K562 (cell line): ENCODE data around the gene VWDE. TPM values are rescaled to one million over a fixed set of nuclear protein-coding genes. Genes with fewer than 3 reads are reported as not detected.

Source experiments
- ARHGAP35 ChIP-seq: fragments of 450-650 bp; IDR thresholded peaks from 2 replicates; pipeline ENCODE4 v1.6.1; 2018; ENCODE audit not compliant: partially characterized antibody
- BACH1 ChIP-seq: fragments of 200-800 bp; sonication (Bioruptor generic); IDR thresholded peaks from 2 replicates; pipeline ENCODE4 v1.6.1; 2016; ENCODE audit warnings: missing genetic modification characterization, missing compliant biosample characterization
- BRD9 ChIP-seq: fragments of 450-650 bp; IDR thresholded peaks from 2 replicates; pipeline ENCODE4 v1.6.1; 2018; ENCODE audit warnings: low read depth; ENCODE audit not compliant: partially characterized antibody
- C11orf30 ChIP-seq: fragments of 450-650 bp; IDR thresholded peaks from 2 replicates; pipeline ENCODE4 v1.6.1; 2016; ENCODE audit warnings: low read depth, mild to moderate bottlenecking
- CEBPZ ChIP-seq: fragments of 150-350 bp; IDR thresholded peaks from 2 replicates; pipeline ENCODE4 v1.6.1; 2014; ENCODE audit warnings: low read depth, mild to moderate bottlenecking, low read length, borderline replicate concordance
- CGGBP1 ChIP-seq: fragments of 250-450 bp; sonication (Bioruptor Pico); IDR thresholded peaks from 2 replicates; pipeline ENCODE4 v1.9.0; 2021; ENCODE audit warnings: mild to moderate bottlenecking
- HMBOX1 ChIP-seq: sonication (generic); IDR thresholded peaks from 2 replicates; pipeline ENCODE4 v1.6.1; 2016
- HMGN3 ChIP-seq: IDR thresholded peaks from 2 replicates; pipeline ENCODE4 v1.6.1; 2011; ENCODE audit warnings: borderline replicate concordance, low read depth, mild to moderate bottlenecking, mixed read lengths, low read length; ENCODE audit not compliant: insufficient read length; ENCODE audit errors: extremely low read depth
- KLF1 ChIP-seq: fragments of 450-650 bp; IDR thresholded peaks from 2 replicates; pipeline ENCODE4 v1.6.1; 2016; ENCODE audit warnings: missing genetic modification characterization, missing compliant biosample characterization
- NR2C2 ChIP-seq, 2 experiments: fragments of 200-800 bp in 1 of 2; sonication (Bioruptor generic) in 1 of 2; sonication (generic) in 1 of 2; formaldehyde crosslinking in 1 of 2; IDR thresholded peaks; 2 replicates each; pipeline versions ENCODE4 v1.6.1 to v1.8.0; 2016 to 2022; ENCODE audit warnings: mild to moderate bottlenecking in 1 of 2, missing compliant biosample characterization in 1 of 2, missing genetic modification characterization in 1 of 2, missing genetic modification reagents in 1 of 2
- PHB2 ChIP-seq: fragments of 450-650 bp; IDR thresholded peaks from 2 replicates; pipeline ENCODE4 v1.6.1; 2017; ENCODE audit warnings: low read depth
- PHF20 ChIP-seq: fragments of 450-650 bp; IDR thresholded peaks from 2 replicates; pipeline ENCODE4 v1.6.1; 2018; ENCODE audit not compliant: partially characterized antibody
- PHF21A ChIP-seq: fragments of 450-650 bp; IDR thresholded peaks from 2 replicates; pipeline ENCODE4 v1.6.1; 2017; ENCODE audit warnings: low read depth, borderline replicate concordance
- POU5F1 ChIP-seq: fragments of 150-350 bp; IDR thresholded peaks from 2 replicates; pipeline ENCODE4 v1.6.1; 2014; ENCODE audit warnings: borderline replicate concordance, low read length, low read depth, mild to moderate bottlenecking; ENCODE audit not compliant: partially characterized antibody
- RBBP5 ChIP-seq: fragments of 200-600 bp; sonication (generic); IDR thresholded peaks from 2 replicates; pipeline ENCODE4 v1.6.1; 2012; ENCODE audit warnings: borderline replicate concordance, mild to moderate bottlenecking, low read length, control low read depth, inconsistent platforms; ENCODE audit not compliant: insufficient read depth, poor library complexity, severe bottlenecking
- RBFOX2 ChIP-seq: fragments of 200-400 bp; formaldehyde crosslinking; IDR thresholded peaks from 2 replicates; pipeline ENCODE4 v1.6.1; 2017; ENCODE audit warnings: low read depth, mild to moderate bottlenecking, low read length, moderate library complexity
- THAP7 ChIP-seq: fragments of 250-450 bp; sonication (Bioruptor Pico); IDR thresholded peaks from 2 replicates; pipeline ENCODE4 v1.5.0; 2021
- TOE1 ChIP-seq, 2 experiments: fragments of 450-650 bp in 1 of 2; sonication (generic) in 1 of 2; formaldehyde crosslinking in 1 of 2; IDR thresholded peaks; 2 replicates each; pipeline versions ENCODE4 v1.7.1 to v1.8.0; 2016 to 2022; ENCODE audit warnings: borderline replicate concordance in 2 of 2, mild to moderate bottlenecking in 2 of 2, antibody characterized with exemption in 1 of 2, inconsistent platforms in 1 of 2, low read depth in 1 of 2, missing genetic modification reagents in 1 of 2, moderate library complexity in 1 of 2
- ZBTB1 ChIP-seq: sonication (generic); formaldehyde crosslinking; IDR thresholded peaks from 2 replicates; pipeline ENCODE4 v1.8.1; 2023; ENCODE audit warnings: missing genetic modification reagents, low read depth, mild to moderate bottlenecking, borderline replicate concordance
- ZBTB12 ChIP-seq: fragments of 250-450 bp; sonication (Bioruptor Pico); IDR thresholded peaks from 2 replicates; pipeline ENCODE4 v1.4.0; 2020
- ZNF324 ChIP-seq: fragments of 250-450 bp; sonication (Bioruptor Pico); IDR thresholded peaks from 2 replicates; pipeline ENCODE4 v1.4.0; 2020; ENCODE audit warnings: mild to moderate bottlenecking
- ZNF707 ChIP-seq: fragments of 250-450 bp; sonication (Bioruptor Pico); conservative IDR thresholded peaks from 2 replicates; pipeline ENCODE4 v1.8.0; 2022; ENCODE audit warnings: inconsistent platforms, mild to moderate bottlenecking, moderate library complexity
- polyA plus RNA-seq, 8 experiments: library from polyadenylated mRNA; depleted of rRNA in 4 of 8; stranded (reverse) in 5 of 8; unstranded in 3 of 8; fragments of >200 nt; fragmentation: Nextera tagmentation in 2 of 8; fragmentation: Illumina TruSeq in 1 of 8; extraction: Ambion mirVana in 2 of 8; extraction: Trizol in 1 of 8; gene quantifications; 2 replicates each; pipeline versions ENCODE4 v1.2.1 to v1.2.3, GENCODE V29; 2011 to 2014; ENCODE audit warnings: inconsistent platforms in 1 of 8, missing spikeins in 1 of 8
- total RNA-seq, 7 experiments: library from RNA; depleted of rRNA in 6 of 7; stranded (reverse); fragments of >200 nt in 6 of 7; fragmentation: Illumina TruSeq in 2 of 7; extraction: Trizol in 2 of 7; gene quantifications; 2 replicates each; pipeline versions ENCODE4 v1.2.1 to v1.2.3, GENCODE V29; 2011 to 2021; ENCODE audit warnings: low replicate concordance in 1 of 7

The VWDE gene
- total and polyA plus RNA-seq, 9 of the 15 experiments (the other 6 are each of a cell fraction or from before 2014, with no cell fraction given) = 40.6 to 162 (median 95.2) TPM

DNA sequence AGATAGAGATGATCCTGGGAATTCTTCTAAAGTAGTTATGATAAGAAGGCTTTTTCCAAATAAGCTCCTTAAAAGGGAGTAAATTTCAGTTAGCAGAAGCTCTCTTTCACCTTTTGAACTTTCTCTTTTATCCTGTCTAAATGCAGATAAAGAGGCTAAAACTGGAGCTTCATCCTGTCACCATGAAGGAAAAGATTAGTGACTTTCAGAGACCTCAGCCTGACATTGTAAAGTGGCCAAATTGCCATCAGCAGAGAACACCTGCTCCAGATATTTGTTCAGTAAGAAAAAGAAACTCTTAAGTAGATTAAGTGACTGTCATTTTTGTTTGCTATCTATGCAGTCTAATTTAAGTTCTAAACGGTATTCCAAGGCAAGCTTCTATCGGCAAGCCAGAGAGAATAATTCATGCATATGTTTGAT is 18.3 kb downstream of the VWDE start (continued):
- TF ChIP-seq ARHGAP35 (no peak), KLF1 (tag) (no peak), RBFOX2 (no peak), PHF21A (no peak), PHB2 (peak; percentile 88), NR2C2 (CRISPR knock-in tag; IDR thresholded peaks at IDR 0.05) (no peak), NR2C2 (tag; IDR thresholded peaks at IDR 0.05) (peak; percentile 86), C11orf30 (peak; percentile 19; the same call in 1 of the 2 replicates), TOE1 (IDR thresholded peaks at IDR 0.05; ENCODE audit: borderline replicate concordance) (0 out of 2 replicates have a peak, but pooled peaks have one; percentile 26), TOE1 (CRISPR knock-in tag; IDR thresholded peaks at IDR 0.05; ENCODE audit: borderline replicate concordance, low read depth) (no peak), BACH1 (no peak), ZBTB12 (CRISPR knock-in tag) (no peak), PHF20 (no peak), CGGBP1 (CRISPR knock-in tag) (no peak), CEBPZ (no peak), ZNF324 (CRISPR knock-in tag) (no peak), THAP7 (no peak), POU5F1 (no peak), ZNF707 (no peak), HMBOX1 (no peak), ZBTB1 (CRISPR knock-in tag) (no peak), HMGN3 (peak; percentile 81), BRD9 (no peak), RBBP5 (peak; percentile 18)
